A549 treated with AZD2906 at 1 μM for 4 hours (cell line): Measurements from ENCODE around the gene ARMC6. TPM values are rescaled to one million over a fixed set of nuclear protein-coding genes. Genes with fewer than 3 reads are reported as not detected.

ENCODE experiments used
- total RNA-seq: library from RNA; stranded (reverse); fragments of 200-300 nt; extraction: Qiagen RNA extraction; gene quantifications from 5 replicates; pipeline ENCODE4 v1.2.3, GENCODE V29; 2022

Gene ARMC6
- 23.0 to 30.9 TPM (median 28.5 TPM) in 5 replicates for total RNA-seq

DNA sequence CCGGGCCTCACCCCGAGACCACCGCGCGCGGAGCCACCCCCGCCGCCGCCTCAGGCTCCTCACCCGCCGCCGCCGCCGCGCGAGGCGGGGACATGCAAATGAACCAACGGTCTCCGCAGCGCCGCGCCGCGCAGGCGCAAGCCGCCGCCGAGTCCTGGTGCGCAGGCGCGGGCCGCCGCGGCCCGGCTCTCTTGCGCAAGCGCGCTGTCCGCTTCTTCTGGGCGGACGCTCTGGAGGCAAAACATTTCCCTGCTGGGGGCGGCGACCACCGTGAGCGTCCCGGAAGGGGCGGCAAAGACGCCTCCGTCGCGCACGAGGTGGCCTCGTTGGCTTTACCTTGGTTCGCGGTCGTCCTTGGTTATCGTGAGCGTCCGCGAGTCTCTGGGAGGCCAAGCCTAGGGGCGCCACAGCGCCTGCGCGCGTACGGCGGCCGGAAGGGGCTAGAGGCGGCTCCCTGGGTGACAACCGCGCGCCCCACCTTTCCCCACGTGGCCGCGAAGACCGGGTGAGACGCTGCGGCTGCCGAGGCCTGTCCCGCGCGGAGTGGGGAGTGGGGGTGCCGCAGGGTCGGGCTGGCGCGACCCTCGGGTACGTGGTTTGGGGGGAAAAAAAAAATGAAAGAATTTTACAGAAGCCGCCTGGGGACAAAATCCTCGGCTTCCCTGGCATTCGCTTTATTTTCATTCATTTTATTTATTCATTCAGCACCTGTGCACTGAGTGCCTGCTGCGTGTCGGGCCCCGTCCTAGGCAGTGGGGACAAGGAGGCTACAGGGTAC, at the start of gene ARMC6, which contains the start of gene SUGP2:
TSS of gene ARMC6 (plus strand) at position 178 of the 778 bp plus-strand sequence. CDS start 607 bp downstream, outside the sequence.
TSS of gene SUGP2 (minus strand) at position 92 of the 778 bp plus-strand sequence. CDS start 2,446 bp downstream, outside the sequence.

DNA sequence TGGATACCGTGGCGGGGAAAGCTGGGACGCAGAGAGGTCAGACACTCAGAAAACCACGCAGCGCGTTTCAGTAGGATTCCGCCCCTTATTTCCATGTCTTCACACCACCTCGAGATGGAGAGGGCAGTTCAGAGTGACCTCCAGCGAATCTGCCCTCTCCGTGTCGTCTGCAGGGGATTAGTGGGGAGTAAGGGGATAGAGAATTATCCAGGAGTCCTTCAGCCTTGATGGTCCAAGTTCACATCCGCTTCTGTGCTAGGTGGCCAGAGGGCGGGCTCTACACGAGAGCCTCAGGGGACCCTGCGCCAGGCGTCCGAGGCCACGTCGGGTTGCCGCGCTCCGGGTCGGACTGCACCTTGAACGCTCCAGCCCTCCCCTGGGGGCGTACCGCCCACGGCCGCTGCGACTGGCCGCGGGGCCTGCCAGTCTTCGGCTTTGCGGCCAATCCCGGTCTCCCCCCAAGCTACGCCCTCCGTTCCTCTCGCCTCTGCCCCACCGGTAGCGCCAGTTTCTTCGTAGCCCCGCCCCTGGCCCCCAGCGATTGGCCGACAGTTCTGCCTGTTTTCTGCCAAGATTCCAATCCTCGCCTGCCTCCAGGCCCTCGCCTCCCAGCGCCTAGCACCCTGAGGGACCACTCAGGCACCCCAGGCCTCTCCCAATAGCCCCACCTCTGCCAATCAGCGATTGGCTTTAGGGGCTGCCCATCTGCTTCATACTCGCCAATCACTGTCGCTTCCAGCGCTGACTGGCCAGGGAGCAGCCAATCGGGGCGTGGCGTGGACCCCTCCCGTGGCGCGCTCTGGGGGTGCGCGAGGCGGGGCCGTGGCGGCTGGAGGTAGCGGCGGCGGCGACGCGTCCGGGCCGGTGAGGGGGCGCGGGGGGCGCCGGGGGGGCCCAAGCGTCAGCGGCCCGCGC, 30.0 kb downstream of the ARMC6 start, which contains the start of gene SLC25A42:
TSS of gene SLC25A42 (plus strand) at position 812 of the 915 bp plus-strand sequence. CDS start 32,131 bp downstream, outside the sequence.

Other genes with a start within 250 kb of the ARMC6 start
- gene COMP, start 242.3 kb upstream of the ARMC6 start, total RNA-seq = 0.18 to 0.39 TPM (median 0.24 TPM) in 5 replicates
- gene UPF1, start 201.6 kb upstream of the ARMC6 start, total RNA-seq = 36.1 to 43.5 TPM (median 42.0 TPM) in 5 replicates
- gene CERS1, start 137.4 kb upstream of the ARMC6 start, total RNA-seq = 3.6 to 5.3 TPM (median 5.0 TPM) in 5 replicates
- gene COPE, start 114.2 kb upstream of the ARMC6 start, total RNA-seq = 132 to 173 TPM (median 166 TPM) in 5 replicates
- gene DDX49, start 113.9 kb upstream of the ARMC6 start, total RNA-seq = 28.0 to 44.4 TPM (median 42.2 TPM) in 5 replicates
- gene HOMER3, start 92.4 kb upstream of the ARMC6 start, total RNA-seq = 20.6 to 29.2 TPM (median 28.8 TPM) in 5 replicates
- gene SUGP2, start 86 bp upstream of the ARMC6 start, total RNA-seq = 22.2 to 31.2 TPM (median 28.1 TPM) in 5 replicates
- gene SLC25A42, start 30.4 kb downstream of the ARMC6 start, total RNA-seq = 0.71 to 0.87 TPM (median 0.74 TPM) in 5 replicates
- gene TMEM161A, start 104.9 kb downstream of the ARMC6 start, total RNA-seq = 20.3 to 25.7 TPM (median 23.5 TPM) in 5 replicates
- 0.15 to 1.0 TPM (median 0.41 TPM) in 5 replicates for gene MEF2B, start 136.7 kb downstream of the ARMC6 start, total RNA-seq
- gene BORCS8, start 158.5 kb downstream of the ARMC6 start, total RNA-seq = 8.0 to 14.5 TPM (median 10.4 TPM) in 5 replicates
- gene RFXANK, start 158.7 kb downstream of the ARMC6 start, total RNA-seq = 32.7 to 46.7 TPM (median 43.3 TPM) in 5 replicates
- gene NR2C2AP, start 169.8 kb downstream of the ARMC6 start, total RNA-seq = 25.3 to 29.5 TPM (median 28.7 TPM) in 5 replicates
- 0.02 to 0.08 TPM (median 0.06 TPM) in 5 replicates for gene NCAN, start 178.4 kb downstream of the ARMC6 start, total RNA-seq
- 0.34 to 0.68 TPM (median 0.52 TPM) in 5 replicates for gene TM6SF2, start 239.7 kb downstream of the ARMC6 start, total RNA-seq